Adrenal gland (tissue), 5 donors: ENCODE measurements around the gene BCAR3.

Source experiments
- CTCF ChIP-seq, 6 experiments: fragments of 450-650 bp in 4 of 6; fragments of 200-600 bp in 2 of 6; sonication (generic) in 1 of 6; IDR thresholded peaks; 1 replicate in 5 of 6; 2 replicates in 1 of 6; pipeline versions ENCODE4 v1.5.1 to v1.8.0; 2016 to 2021; ENCODE audit warnings: antibody characterized with exemption in 6 of 6, mild to moderate bottlenecking in 2 of 6, moderate library complexity in 1 of 6
- POLR2A ChIP-seq, 2 donors: fragments of 450-650 bp; IDR thresholded peaks; one replicate each; pipeline ENCODE4 v1.6.1; 2017; ENCODE audit warnings: antibody characterized with exemption in 2 of 2, mild to moderate bottlenecking in 2 of 2, moderate library complexity in 1 of 2
- donor health status: DM: no; HTN: no; CAD: no.

DNA sequence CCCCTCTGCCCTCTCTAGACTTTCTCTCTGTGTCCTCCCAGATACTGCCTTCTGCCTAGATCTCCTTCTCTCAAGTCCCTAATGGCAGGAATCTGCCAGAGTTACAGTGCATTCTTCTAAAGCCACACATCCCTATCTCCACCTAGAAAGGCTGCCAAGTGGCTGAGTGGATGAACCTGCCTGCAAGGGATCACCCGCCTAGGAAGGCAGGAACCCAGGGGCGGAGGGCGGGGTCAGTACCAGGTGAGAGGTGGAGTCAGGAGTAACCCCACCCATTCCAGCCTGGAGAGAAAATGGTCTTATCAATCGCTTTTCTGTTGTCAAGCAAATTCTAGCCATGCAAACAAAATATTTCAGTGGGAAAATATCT lies 60.8 kb downstream of the BCAR3 start:
- TF ChIP-seq CTCF (IDR thresholded peaks at IDR 0.05) (no peak), POLR2A (IDR thresholded peaks at IDR 0.05) (no peak)
